Mucosa of gallbladder (tissue), 1 donor: Measurements from ENCODE around the gene RASGEF1B. TPM values are rescaled to one million over a fixed set of nuclear protein-coding genes. Genes with fewer than 3 reads are reported as not detected.

ENCODE experiments used
- DNase-seq: peaks from one replicate; pipeline ENCODE4 v3.0.0-alpha.2; 2020; ENCODE audit warnings: low spot score
- total RNA-seq: library from RNA; stranded (reverse); gene quantifications from one replicate; pipeline ENCODE4 v1.2.1, GENCODE V29; 2021
- donor health status: DM: no; HTN: no; CAD: no.

RASGEF1B gene
- total RNA-seq = 24.7 TPM

DNA sequence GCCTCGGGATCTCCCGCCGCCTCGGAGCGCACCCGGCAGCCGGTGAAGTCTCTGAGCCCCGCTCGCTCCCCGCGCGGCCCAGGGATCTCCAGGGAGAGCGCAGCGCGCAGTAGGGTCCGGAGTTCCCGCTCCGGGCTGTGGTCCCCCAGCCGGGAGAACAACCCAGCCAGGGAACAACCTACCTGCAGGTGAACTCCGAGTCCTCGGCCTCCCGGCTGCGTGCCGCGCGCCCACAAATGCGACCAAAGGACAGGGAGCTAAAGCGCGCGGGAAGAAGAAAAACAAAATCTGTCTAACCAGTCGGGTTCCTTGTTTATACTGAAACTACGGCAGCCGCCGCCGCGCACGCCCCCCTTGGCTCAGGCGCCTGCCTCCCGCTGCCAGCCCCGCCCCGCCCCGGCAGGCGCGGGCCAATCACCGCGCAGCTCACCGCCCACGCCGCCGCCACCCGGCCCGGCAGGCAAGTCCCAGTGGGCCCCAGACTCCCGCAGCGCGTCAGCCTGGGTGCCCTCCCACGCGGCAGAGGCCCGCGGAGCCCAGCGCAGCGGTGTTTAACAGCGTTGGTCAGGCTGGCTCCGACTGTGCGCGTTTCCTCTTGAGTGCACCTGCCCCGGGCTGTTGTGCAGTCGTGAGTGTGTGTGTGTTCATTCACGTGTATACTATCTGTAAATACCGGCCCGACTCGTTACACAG, at the start of gene RASGEF1B:
Gene RASGEF1B (minus strand): TSS at position 320 of the 693 bp plus-strand sequence. CDS start 12,399 bp downstream, outside the sequence.
- DNase-seq = peak; percentile 93

DNA sequence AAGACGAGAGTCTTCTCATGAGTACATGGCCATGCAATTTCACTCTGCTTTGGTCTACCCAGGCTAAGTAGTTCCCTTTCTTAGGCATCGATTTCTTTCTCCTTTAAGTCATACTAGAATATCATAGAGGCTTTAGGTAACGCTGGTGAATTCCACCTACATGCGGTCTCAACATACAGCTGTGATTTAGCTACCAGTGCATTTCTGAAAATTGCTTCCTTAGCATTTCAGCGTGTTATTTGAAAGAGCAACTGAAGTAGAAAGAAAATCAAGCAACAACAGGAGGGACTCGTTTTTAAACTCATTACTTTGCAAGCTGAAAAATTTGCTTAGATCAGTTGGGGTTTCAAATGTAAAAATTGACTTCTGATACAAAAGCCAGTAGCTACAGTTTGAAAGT, 48.1 kb upstream of the RASGEF1B start:
- no peak for DNase-seq

DNA sequence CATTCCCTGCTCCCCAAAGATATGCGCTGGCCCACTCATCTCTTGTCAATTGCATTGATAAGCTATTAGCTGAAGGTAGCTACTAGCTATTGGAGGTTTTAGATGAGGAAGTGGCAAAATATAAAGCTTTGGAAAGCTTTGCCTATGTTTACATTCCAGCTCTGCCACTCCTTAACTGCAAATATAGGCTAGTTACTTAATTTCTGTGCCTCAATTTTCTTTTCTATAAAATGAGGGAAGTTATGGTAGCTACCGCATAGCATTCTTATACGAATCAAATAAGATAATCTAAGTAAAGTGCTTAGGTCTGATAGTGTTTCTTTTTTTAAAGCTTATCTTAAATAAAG, 47.7 kb upstream of the RASGEF1B start:
- DNase-seq = no peak

DNA sequence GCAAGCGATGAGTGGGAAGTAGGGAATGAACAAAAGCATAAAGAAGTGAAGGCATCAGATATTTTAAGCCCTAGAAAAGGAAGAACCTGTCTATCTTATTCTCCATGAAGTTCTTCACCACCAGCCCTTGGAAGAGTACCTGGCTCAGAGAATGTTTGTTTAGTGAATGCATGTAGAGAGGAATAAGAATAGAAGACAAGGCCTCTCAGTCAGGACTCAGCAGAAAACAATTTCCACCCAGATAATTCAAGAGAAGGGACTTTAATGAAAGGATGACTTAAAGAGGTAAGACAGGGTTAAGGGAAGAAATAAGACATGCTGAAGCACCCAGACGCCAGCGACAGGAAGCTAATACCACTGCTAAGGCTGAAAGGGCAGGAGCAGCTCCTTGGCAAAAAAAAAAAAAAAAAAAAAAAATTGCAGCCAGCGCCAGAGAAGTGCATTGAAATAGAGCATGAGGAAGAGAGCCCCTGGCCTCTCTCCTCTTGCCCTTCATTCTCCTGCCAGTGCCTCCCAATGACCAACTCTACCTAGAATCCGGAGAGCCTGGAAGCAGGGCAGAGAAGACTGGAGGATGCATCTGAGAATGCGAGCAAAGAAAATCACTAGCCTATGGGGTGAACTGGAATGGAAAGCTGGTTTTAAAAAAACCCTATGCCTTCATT, 47.2 kb upstream of the RASGEF1B start:
- DNase-seq = no peak

DNA sequence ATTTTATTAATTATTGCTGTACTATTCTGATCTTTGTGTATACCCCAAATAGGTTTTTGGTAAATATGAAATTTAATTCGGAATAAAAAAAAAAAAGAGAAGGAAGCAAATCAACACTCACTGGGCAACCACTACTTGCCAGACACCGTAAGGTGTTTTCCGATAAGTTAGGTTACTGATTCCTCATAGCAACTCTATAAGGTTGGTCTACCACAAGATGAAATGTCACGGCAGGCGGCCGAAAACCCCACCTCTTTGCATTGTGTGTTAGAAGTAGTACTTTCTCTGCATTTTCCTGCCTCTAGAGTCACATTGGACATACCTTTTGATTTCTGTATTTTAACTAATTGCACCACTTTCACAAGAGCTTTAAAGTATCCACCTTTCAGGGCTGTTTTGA, 44.5 kb upstream of the RASGEF1B start:
- DNase-seq = no peak

DNA sequence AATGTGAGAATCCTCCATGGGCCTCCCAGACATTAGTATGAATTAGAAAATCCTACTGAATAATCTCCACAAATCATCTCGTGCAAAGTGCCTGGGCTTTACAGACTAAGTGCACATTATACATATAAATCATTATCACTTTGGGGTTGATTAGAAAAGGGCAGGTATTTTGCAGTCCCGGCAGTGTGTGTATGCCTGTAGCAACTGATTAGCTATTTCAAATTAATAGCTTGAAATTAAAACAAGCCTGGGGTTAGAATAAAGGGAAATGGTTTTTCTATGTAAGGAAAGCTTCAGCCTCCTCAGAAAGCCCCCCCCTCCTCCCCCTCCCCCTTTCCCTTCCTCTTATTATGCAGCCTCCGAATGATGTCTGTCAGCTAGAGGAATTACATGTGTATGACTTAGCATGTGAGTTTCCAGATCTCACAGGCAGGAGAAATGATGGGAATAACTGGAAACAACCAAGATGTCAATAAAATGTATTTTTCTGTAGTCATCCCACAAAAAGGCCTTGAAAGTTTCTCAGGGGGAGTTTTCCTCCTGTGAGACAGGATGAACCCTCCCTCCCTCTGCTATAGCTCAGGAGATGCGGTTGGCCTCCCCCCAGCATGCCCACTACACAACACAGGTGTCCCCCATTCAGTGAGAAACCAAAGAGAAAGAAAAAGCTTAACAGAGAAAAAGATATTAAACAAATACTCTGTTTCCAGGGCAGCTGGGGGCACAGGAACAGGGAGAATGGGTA, 41.2 kb upstream of the RASGEF1B start:
- DNase-seq = no peak

DNA sequence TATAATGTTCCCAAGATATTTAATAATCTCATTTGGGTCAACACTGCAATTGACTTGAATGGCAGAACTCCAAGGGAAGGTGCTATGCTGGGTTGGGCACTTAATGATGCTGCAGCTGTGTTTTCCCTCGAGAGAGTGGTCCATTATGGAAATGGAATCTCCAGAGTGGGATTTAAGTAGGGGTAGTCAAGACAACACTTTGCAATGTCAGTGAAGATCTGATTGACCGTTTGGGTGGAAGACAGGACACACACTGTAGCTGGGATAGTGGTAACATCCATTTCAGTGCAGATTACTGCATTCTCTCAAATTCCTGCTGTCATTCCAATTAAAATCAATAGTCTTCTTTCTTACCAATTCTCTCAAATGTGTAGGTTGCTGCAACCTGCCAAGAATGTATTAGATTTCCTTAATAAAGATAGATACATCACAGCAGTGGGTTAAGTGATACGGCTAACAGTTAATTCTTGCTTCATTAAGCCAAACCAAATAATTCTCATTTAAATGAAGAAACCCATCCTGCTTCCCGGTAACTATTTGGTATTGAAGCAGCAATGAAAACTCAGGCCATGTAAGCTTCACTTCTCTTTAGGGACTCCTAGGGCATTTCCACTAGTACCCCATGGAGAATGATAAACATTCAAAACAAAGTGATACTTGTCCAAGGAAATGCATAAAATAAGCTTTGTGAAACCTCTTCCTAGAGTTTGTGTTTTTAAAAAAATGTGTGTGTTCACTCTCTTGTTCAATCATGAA, 40.5 kb upstream of the RASGEF1B start:
- DNase-seq = no peak

DNA sequence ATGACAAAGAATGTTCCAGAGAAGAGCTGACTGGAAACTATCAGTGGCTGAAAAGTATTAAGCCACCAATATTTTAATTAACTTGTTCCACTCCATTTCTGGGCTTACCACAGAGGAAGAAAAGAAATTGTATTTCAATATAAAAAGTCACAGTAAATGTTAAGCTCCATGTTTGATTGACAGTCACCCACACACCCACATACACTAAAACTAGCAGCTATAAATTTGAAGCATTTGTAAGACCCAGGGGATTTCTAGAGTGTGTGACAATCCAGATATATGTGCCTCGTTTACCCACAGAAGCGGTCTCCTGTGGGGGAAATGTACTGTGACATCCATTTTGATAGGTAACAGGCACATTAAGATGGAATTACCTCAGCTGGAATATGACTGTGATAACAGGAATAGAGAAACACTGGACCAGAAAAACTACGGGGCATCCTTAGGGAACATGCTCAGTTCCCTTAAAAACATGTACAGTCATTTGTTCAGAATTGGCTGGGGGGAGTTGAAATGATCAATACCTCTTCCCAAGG, 39.0 kb upstream of the RASGEF1B start:
- DNase-seq = no peak

DNA sequence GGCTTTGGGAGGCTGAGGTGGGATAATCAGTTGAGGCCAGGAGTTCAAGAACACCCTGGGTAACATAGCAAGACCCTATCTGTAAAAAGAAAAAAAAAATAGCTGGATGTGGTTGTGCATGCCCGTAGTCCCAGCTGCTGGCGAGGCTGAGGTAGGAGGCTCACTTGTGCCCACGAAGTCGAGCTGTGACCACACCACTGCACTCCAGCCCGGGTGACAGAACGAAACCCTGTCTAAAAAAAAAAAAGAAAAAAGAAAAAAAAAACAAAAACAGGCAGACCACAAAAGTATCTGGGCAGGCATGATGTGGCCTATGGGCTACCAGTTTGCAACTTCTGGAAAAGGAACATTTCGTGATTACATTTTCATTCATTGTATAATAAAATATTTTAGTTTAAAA, 38.1 kb upstream of the RASGEF1B start:
- no peak for DNase-seq

DNA sequence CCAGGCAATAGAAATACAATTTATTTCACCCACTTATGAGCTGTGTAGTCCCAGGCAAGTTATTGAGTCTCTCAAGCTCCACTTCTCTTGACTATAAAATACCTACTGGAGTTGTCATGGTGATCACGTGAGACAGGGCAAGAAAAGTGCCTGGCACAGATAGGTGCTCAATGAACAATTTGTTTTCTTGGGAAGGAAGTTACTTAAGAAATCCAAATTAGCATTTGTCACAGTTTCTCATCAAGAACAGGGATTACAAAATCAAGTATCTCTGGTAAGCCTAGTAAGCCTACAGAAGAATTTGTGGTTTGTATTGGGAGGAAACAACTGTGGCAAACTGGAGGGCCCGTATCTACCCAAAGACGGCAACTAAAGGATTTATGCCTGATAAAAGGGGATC, 37.5 kb upstream of the RASGEF1B start:
- no peak for DNase-seq

DNA sequence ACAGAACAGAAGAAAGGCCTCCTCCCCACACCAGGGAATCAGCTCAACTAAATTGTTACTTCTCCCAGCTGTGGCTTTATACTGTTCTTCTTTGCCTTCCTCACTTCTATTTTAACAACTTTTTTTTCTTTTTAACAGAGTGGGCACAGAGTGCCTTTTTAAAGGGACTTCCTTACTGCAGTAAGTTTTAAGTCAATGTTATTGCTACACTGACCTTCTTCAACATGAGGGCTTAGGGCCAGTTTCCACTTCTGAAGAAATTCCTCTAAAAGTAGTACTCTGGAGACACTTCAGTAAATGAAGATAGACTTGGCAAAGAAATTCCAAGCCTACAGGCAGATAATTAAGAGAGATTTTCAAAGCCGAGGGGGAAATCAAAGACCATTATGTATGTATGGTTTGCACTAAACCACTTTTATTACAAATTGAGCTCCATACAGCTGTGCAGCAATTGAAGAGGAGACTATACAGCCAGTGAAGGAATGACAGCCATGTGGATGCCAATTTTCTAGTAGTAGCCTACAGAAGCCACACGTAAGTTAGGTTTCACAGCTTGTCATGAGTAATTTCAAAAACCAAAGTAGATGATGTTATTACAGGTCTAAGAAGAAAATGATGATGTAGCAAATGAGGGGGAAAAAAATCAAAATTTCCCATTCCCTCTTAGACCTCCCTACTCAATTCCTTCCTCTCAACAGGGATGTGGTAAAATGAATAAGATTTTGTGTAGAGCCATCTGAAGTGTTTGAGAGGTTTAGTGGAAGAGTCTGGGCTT, 36.9 kb upstream of the RASGEF1B start:
- DNase-seq = no peak

DNA sequence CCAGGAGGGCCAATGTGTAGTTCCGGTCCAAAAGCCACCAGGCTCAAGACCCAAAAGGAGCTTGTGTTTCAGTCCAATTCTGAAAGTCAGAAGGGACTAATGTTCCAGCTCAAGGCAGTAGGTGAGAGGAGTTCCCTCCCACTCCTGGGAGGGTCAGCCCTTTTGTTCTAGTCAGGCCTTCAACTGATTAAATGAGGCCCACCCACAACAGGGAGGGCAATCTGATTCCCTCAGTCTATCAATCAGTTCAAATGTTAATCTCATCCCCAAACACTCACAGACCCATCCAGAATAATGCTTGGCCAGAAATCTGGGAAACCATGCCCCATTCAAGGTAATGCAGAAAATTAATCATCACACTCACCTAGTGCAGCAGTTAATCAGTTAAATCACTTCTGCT, 35.8 kb upstream of the RASGEF1B start:
- DNase-seq = no peak

DNA sequence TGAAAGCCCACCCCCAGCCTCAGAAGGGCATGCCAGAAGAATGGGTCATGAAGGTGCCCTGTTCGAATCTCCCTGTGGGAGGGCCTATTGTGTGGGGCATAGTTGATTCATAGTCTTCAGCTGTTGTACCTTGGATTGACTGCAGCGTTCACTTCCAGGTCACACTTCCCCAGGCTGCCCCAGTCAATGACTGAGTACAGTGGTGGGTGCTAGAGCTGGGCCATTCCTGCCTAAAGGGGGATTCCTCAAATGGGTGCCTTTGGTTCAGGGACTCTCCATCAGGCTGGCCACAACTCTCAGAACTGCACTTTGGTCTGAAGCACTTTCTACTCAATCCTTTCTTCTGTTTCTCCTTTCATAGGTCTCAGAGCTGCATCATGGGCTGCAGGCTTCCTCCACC, 35.0 kb upstream of the RASGEF1B start:
- no peak for DNase-seq

DNA sequence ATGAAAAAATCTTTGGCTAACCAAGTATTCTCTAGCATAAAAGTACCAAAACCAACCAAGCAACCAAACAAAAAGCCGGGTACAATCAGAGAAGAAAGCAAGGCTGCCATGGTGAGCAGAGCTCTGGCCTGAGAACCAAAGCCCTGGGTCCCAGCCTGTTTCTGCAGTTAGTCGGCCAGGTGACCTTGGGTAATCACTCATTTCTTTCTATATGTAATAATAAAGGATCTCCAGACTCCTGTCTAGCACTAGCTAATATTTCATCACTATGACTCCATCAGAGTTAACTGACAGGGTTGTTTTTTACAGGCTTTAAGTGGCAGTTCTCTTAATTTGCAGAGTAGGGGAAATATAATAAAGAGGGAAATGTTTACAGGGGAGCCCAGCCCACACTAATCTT, 34.0 kb upstream of the RASGEF1B start:
- DNase-seq = no peak

DNA sequence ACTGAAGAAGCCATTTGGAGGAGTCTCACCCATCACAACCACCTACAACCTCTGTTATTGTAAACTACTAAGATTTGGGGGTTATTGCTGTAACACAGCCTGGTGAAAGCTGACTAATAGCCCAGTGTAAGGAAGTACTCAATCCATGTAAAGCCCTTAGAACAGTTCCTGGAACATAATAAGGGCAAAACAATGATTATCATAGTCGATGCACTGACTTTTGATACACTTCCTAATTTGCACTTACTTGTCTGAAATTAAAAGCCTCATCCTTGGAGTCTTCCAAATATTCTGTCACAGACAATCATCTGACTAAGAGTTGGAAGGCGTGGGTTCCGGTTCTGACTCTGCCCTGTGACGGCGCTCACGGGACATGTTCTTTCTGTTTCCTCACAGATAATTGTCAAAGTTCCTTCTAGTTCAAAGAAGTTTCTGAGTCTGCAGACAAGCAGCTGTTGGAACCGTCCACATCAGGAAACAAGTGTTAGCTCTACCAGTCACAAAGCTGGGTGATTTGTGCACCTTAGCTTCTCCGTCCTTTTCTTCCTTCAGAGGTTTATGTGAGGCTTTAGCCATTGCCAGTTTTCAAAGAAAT, 33.4 kb upstream of the RASGEF1B start:
- peak; percentile 70 for DNase-seq

DNA sequence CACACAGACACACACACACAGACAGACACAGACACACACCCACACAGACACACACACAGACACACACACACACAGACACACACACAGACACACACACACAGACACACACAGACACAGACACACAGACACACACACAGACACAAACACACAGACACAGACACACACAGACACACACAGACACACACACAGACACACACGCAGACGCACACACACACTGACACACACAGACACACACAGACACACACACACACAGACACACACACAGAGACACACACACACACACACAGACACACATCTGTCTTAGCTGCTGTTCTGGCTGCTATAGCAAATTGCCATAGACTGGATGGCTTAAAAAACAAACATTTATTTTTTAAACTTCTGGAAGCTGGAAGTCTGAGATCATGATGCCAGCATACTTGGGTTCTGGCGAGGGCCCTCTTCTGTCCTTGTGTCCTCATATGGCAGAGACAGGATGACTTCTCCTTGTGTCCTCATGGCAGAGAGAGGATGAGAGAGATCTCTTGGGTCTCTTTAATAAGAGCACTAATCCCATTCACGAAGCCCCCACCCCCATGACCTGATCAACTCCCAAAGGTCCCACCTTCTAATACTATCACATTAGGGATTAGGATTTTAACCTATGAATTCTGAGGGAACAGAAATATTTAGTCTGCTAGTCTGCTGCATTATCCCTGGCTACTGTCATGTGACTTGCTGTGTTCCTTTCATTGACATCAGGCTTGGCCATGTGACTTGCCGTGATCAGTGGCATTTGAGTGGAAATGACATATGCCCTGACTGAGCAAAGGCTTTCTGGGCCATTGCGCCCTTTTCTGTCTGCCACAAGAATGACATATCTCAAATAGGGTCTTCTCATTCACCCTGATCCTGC, 32.7 kb upstream of the RASGEF1B start:
- no peak for DNase-seq

DNA sequence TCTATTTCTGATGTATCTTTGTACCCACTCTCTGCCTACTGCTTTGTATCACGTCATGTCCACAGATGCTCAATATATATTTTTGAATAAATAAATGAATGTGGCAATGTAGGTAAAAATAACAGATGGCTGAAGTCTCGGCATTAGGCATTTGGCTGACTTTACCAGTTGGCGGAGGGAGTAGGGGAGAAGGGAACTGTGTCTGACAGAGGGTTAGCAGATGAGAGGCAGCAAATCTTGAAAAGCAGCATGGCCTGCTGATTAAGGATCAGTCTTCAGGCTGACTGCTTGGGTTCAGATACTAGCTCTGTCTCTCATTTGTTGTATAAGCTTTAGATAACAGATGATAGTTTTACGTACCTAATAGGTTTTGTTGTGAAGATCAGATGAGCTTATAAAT, 31.9 kb upstream of the RASGEF1B start:
- DNase-seq = no peak

DNA sequence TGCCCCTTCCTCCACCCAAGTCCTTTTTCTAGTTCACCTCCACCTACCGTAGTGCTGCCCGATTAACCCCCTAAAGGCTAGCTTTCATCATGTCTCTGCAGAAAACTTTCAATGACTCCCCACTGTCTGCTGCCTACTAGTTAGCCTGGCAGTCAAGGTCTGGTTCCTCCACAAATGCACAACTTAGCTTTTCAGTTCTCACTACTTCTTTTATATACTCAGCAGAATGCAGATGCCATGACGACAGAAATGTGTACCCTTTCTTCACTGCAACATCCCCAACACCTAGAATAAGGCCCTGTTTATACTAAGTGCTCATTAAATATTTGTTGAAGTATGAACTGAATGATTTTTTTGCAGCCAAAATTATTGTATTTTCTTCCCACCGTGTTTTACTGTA, 30.9 kb upstream of the RASGEF1B start:
- DNase-seq = no peak

DNA sequence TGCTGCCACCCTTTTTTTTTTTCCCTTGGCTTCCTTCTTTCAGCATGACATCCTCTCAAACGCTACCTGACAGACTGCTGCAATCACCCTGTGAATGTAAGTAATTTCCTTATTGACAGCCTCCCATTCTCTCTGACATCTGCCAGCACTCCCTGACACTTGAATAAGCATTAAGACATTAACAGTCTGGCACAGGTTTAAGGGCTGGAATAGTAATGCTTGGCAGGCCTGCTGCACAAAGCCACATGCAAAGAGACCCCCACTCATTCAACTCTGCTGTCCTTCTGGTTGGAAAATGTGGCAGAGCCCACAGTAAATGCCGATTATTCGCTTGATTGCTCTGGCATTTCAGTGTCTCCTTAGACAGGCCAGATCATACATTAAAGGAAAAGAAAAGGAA, 28.1 kb upstream of the RASGEF1B start:
- DNase-seq = no peak

DNA sequence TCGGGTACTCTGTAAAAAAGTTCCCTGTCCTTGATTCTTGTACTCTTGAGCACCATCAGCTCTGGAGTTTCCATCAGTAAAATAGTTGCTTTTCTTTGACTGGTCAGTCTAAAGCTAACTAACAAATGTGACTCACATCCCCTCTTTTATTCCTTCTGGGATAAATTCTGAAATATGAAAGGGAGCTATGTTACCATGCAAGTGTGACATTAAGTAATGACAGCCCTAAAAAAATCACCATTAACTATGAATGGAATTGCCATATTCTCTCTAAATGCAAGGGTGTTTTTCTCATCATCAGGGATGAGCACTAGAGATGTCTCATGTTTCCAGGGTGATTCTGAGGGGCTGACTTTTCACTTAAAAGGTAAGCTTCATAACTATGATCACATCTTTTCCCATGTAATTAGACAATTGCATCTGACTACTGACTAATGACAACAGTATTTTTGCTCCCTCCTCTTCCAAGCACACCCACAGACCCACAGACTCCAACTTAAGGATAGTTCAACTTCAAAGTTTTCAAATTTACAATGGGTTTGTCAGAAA, 26.9 kb upstream of the RASGEF1B start:
- no peak for DNase-seq
